A549 (cell line): ENCODE measurements around the gene PEA15. TPM values are rescaled to one million over a fixed set of nuclear protein-coding genes. Genes with fewer than 3 reads are reported as not detected.

Source experiments
- ATAC-seq, 2 experiments: fragments of 200-7000 bp in 1 of 2; fragments of >200 bp in 1 of 2; cut with Nextera tagmentation in 1 of 2; cut with Tn5 transposase in 1 of 2; 3 replicates each; pipeline versions ENCODE4 v1.8.0 to v1.9.1; 2018 to 2020; ENCODE audit warnings: mild to moderate bottlenecking in 1 of 2, moderate library complexity in 1 of 2
- CTCF ChIA-PET: fragments of 300-600 bp; sonication (Branson Sonifier 250); formaldehyde crosslinking; extraction: SDS; loops from one replicate; lab custom pipeline; 2021; ENCODE audit warnings: antibody characterized with exemption, inconsistent platforms; lab: Yijun Ruan, JAX
- POLR2A ChIA-PET: fragments of 350-600 bp; formaldehyde crosslinking; extraction: SDS; loops from one replicate; lab custom pipeline; 2021; ENCODE audit warnings: antibody characterized with exemption, inconsistent platforms; lab: Yijun Ruan, JAX
- DNase-seq, 2 experiments: peaks; one replicate each; pipeline versions ENCODE4 v3.0.0 to v3.0.0-alpha.2; 2011 to 2016; ENCODE audit warnings: low read depth in 1 of 2, low spot score in 1 of 2
- FAIRE-seq: peaks from 2 replicates; lab custom pipeline; 2011; peaks lifted over from hg19 to GRCh38; lab: Jason Lieb, UNC
- H3K27ac ChIP-seq, 2 experiments: fragments of >200 bp; sonication (Bioruptor Twin); formaldehyde crosslinking; 3 replicates each; pipeline ENCODE4 v1.5.1; 2016 to 2017
- H3K4me1 ChIP-seq: fragments of >200 bp; sonication (Bioruptor Twin); formaldehyde crosslinking; 3 replicates; pipeline ENCODE4 v1.6.1; 2016
- H3K4me2 ChIP-seq: fragments of >200 bp; sonication (Bioruptor Twin); formaldehyde crosslinking; 3 replicates; pipeline ENCODE4 v1.6.1; 2016
- H3K4me3 ChIP-seq: fragments of >200 bp; sonication (Bioruptor Twin); formaldehyde crosslinking; 3 replicates; pipeline ENCODE4 v1.5.1; 2016
- H3K9me3 ChIP-seq: fragments of >200 bp; sonication (Bioruptor Twin); formaldehyde crosslinking; 3 replicates; pipeline ENCODE4 v1.6.1; 2016
- CBX2 ChIP-seq: fragments of 200-600 bp; sonication (generic); IDR thresholded peaks from 2 replicates; pipeline ENCODE4 v1.6.1; 2016; ENCODE audit warnings: low read depth, mild to moderate bottlenecking, borderline replicate concordance
- CEBPB ChIP-seq, 2 experiments: fragments of >200 bp in 1 of 2; sonication (Bioruptor Twin) in 1 of 2; formaldehyde crosslinking in 1 of 2; IDR thresholded peaks; 2 replicates each; pipeline ENCODE4 v1.6.1; 2012 to 2016
- CHD4 ChIP-seq: fragments of 200-600 bp; sonication (generic); IDR thresholded peaks from 2 replicates; pipeline ENCODE4 v1.6.1; 2016; ENCODE audit warnings: antibody characterized with exemption, mild to moderate bottlenecking, borderline replicate concordance
- EHMT2 ChIP-seq: fragments of 200-600 bp; sonication (generic); IDR thresholded peaks from 2 replicates; pipeline ENCODE4 v1.6.1; 2016; ENCODE audit warnings: antibody characterized with exemption, low read depth, mild to moderate bottlenecking, moderate library complexity
- ESRRA ChIP-seq: fragments of 150-350 bp; IDR thresholded peaks from 2 replicates; pipeline ENCODE4 v1.6.1; 2014; ENCODE audit warnings: mild to moderate bottlenecking, low read length, borderline replicate concordance
- GATA3 ChIP-seq: IDR thresholded peaks from 2 replicates; pipeline ENCODE4 v1.6.1; 2012; ENCODE audit warnings: borderline replicate concordance
- HOXB5 ChIP-seq: fragments of 250-450 bp; sonication (Bioruptor Pico); IDR thresholded peaks from 2 replicates; pipeline ENCODE4 v1.5.0; 2020; ENCODE audit warnings: mild to moderate bottlenecking, moderate library complexity
- JUN ChIP-seq, 2 experiments: fragments of >200 bp; sonication (Bioruptor Twin); formaldehyde crosslinking; IDR thresholded peaks; 2 replicates in 1 of 2; 3 replicates in 1 of 2; pipeline ENCODE4 v1.6.1; 2016 to 2017
- MAZ ChIP-seq: fragments of 150-350 bp; IDR thresholded peaks from 2 replicates; pipeline ENCODE4 v1.6.1; 2014; ENCODE audit warnings: antibody characterized with exemption, low read depth, low read length, borderline replicate concordance
- MYC ChIP-seq: IDR thresholded peaks from 2 replicates; pipeline ENCODE4 v1.6.1; 2012; ENCODE audit warnings: mild to moderate bottlenecking, inconsistent platforms, low read length, improper control_type of control experiment, borderline replicate concordance
- NFE2L2 ChIP-seq: fragments of 150-350 bp; conservative IDR thresholded peaks from 2 replicates; pipeline ENCODE4 v1.6.1; 2014; ENCODE audit warnings: low read length
- NPAS2 ChIP-seq: fragments of 250-450 bp; sonication (Bioruptor Pico); IDR thresholded peaks from 2 replicates; pipeline ENCODE4 v1.8.0; 2022; ENCODE audit warnings: mild to moderate bottlenecking, moderate library complexity, borderline replicate concordance
- NR3C1 ChIP-seq: fragments of >200 bp; sonication (Bioruptor Twin); formaldehyde crosslinking; IDR thresholded peaks from 3 replicates; pipeline ENCODE4 v1.6.1; 2017
- RARB ChIP-seq: fragments of 250-450 bp; sonication (Bioruptor Pico); IDR thresholded peaks from 2 replicates; pipeline ENCODE4 v1.8.0; 2021; ENCODE audit warnings: mild to moderate bottlenecking, moderate library complexity
- RFX5 ChIP-seq: fragments of 450-650 bp; IDR thresholded peaks from 2 replicates; pipeline ENCODE4 v1.7.1; 2014; ENCODE audit warnings: antibody characterized with exemption, mild to moderate bottlenecking, moderate library complexity
- TFCP2L1 ChIP-seq: fragments of 250-450 bp; sonication (Bioruptor Pico); IDR thresholded peaks from 2 replicates; pipeline ENCODE4 v1.5.0; 2021; ENCODE audit warnings: mild to moderate bottlenecking
- TP53 ChIP-seq: fragments of 250-450 bp; sonication (Bioruptor Pico); IDR thresholded peaks from 2 replicates; pipeline ENCODE4 v1.5.0; 2021; ENCODE audit warnings: mild to moderate bottlenecking, moderate library complexity
- WGBS: methylation state at CpG from one replicate; pipeline ENCODE4 v1.1.6; 2017; ENCODE audit errors: missing lambda C conversion rate; 5-methylcytosine and 5-hydroxymethylcytosine counted together
- polyA plus RNA-seq, 4 experiments: library from polyadenylated mRNA; depleted of rRNA in 3 of 4; stranded (reverse); fragments of >200 nt; fragmentation: RNase III in 1 of 4; extraction: RNeasy Plus Mini Kit Qiagen cat#74134 plus additional on column Dnase treatment in 1 of 4; gene quantifications; 2 replicates in 3 of 4; 3 replicates in 1 of 4; pipeline ENCODE4 v1.2.3, GENCODE V29; 2011 to 2017
- TF ChIP-seq, protein P1 (sequence below): fragments of 200-600 bp; sonication (generic); IDR thresholded peaks from 2 replicates; pipeline ENCODE4 v1.6.1; 2016; ENCODE audit warnings: antibody characterized with exemption, mild to moderate bottlenecking, moderate library complexity
- TF ChIP-seq, protein P2 (sequence below): fragments of 250-450 bp; sonication (Bioruptor Pico); IDR thresholded peaks from 2 replicates; pipeline ENCODE4 v1.5.0; 2020; ENCODE audit warnings: low read depth, mild to moderate bottlenecking, moderate library complexity
- TF ChIP-seq, protein P3 (sequence below): IDR thresholded peaks from 2 replicates; pipeline ENCODE4 v1.6.1; 2012
- TF ChIP-seq, protein P4 (sequence below): fragments of 450-650 bp; IDR thresholded peaks from 2 replicates; pipeline ENCODE4 v1.6.1; 2014; ENCODE audit warnings: antibody characterized with exemption
- TF ChIP-seq, protein P5 (sequence below): fragments of >200 bp; sonication (Bioruptor Twin); formaldehyde crosslinking; IDR thresholded peaks from 3 replicates; pipeline ENCODE4 v1.5.1; 2016

PEA15 gene
- polyA plus RNA-seq, 2 of the 4 experiments (the other 2 are of a cell fraction): 115 to 136 TPM

DNA sequence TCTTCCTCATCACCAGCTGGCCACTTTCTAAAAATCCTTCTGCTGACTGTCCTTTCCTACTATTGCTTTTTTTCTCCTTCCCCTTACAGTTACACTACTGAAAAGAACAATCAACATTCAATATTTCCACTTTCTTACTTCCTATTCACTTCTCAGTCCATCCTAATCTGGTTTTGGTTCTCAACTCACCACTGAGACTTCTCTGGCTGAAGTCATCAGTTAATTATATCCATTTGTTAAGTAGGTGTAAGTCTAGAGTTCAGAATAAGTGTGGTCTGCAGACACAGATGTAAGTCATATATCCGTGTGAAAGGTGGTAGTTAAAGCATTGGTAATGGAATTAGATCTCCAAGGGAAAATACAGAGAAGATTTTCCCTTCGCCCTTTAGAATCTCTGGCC, 21.4 kb downstream of the PEA15 start (continued):
- TF ChIP-seq, protein P1, sequence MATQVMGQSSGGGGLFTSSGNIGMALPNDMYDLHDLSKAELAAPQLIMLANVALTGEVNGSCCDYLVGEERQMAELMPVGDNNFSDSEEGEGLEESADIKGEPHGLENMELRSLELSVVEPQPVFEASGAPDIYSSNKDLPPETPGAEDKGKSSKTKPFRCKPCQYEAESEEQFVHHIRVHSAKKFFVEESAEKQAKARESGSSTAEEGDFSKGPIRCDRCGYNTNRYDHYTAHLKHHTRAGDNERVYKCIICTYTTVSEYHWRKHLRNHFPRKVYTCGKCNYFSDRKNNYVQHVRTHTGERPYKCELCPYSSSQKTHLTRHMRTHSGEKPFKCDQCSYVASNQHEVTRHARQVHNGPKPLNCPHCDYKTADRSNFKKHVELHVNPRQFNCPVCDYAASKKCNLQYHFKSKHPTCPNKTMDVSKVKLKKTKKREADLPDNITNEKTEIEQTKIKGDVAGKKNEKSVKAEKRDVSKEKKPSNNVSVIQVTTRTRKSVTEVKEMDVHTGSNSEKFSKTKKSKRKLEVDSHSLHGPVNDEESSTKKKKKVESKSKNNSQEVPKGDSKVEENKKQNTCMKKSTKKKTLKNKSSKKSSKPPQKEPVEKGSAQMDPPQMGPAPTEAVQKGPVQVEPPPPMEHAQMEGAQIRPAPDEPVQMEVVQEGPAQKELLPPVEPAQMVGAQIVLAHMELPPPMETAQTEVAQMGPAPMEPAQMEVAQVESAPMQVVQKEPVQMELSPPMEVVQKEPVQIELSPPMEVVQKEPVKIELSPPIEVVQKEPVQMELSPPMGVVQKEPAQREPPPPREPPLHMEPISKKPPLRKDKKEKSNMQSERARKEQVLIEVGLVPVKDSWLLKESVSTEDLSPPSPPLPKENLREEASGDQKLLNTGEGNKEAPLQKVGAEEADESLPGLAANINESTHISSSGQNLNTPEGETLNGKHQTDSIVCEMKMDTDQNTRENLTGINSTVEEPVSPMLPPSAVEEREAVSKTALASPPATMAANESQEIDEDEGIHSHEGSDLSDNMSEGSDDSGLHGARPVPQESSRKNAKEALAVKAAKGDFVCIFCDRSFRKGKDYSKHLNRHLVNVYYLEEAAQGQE: no peak
- TF ChIP-seq NPAS2: no peak
- TF ChIP-seq, protein P2, sequence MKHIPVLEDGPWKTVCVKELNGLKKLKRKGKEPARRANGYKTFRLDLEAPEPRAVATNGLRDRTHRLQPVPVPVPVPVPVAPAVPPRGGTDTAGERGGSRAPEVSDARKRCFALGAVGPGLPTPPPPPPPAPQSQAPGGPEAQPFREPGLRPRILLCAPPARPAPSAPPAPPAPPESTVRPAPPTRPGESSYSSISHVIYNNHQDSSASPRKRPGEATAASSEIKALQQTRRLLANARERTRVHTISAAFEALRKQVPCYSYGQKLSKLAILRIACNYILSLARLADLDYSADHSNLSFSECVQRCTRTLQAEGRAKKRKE (CRISPR knock-in tag): no peak
- TF ChIP-seq RFX5: no peak
- TF ChIP-seq TFCP2L1 (CRISPR knock-in tag): no peak
- no peak for TF ChIP-seq NFE2L2
- no peak for TF ChIP-seq NR3C1
- TF ChIP-seq, protein P3, sequence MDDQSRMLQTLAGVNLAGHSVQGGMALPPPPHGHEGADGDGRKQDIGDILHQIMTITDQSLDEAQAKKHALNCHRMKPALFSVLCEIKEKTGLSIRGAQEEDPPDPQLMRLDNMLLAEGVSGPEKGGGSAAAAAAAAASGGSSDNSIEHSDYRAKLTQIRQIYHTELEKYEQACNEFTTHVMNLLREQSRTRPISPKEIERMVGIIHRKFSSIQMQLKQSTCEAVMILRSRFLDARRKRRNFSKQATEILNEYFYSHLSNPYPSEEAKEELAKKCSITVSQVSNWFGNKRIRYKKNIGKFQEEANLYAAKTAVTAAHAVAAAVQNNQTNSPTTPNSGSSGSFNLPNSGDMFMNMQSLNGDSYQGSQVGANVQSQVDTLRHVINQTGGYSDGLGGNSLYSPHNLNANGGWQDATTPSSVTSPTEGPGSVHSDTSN: no peak
- TF ChIP-seq, all 56 proteins: peak for 0

DNA sequence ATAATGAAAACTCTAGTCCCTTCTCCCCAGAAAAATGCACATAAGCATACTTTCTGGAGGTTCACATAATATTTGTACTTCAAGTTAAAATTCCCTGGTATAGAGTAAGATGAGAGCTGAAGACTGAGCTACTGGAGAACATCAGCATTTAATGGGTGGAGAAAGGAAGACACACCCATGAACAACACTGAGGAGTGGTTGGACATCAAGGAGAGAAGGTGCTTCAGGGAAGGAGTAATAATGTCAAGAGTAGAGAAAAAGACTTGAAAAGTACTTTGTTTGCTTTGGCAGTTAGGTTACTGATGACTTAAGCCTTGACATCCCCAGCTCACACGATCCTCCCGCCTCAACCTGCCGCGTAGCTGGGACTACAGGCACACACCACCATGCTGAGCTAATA, 21.9 kb downstream of the PEA15 start:
- no peak for DNase-seq
- Histone ChIP-seq H3K4me3 (no peak overlapping the region), H3K4me1 (no peaks in the 10 kb centered on the region), H3K4me2 (no peak overlapping the region), H3K9me3 (no peaks in the 10 kb centered on the region), H3K27ac (no peak overlapping the region)
- ATAC-seq: no peak
- POLR2A ChIA-PET: interaction anchor here (0.9 kb wide), 1 partner anchor 35 kb away, joined by 3 read pairs; the partner anchor contains the start of gene DCAF8
- CTCF ChIA-PET: interaction anchor here (0.8 to 5.4 kb wide), 7 partner anchors 17 to 141 kb away, joined by 3 to 26 read pairs (median 8); no protein-coding TSS in a partner anchor
- FAIRE-seq: no peak
- 91% methylated on average over 4 of the region's 4 CpGs for WGBS
- TF ChIP-seq, protein P4, sequence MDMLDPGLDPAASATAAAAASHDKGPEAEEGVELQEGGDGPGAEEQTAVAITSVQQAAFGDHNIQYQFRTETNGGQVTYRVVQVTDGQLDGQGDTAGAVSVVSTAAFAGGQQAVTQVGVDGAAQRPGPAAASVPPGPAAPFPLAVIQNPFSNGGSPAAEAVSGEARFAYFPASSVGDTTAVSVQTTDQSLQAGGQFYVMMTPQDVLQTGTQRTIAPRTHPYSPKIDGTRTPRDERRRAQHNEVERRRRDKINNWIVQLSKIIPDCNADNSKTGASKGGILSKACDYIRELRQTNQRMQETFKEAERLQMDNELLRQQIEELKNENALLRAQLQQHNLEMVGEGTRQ: no peak
- TF ChIP-seq GATA3 (no peak), MAZ (no peak), ESRRA (no peak), JUN (IDR thresholded peaks at IDR 0.05) (no peak), CHD4 (no peak), TFCP2L1 (CRISPR knock-in tag) (no peak)
- TF ChIP-seq, protein P5, sequence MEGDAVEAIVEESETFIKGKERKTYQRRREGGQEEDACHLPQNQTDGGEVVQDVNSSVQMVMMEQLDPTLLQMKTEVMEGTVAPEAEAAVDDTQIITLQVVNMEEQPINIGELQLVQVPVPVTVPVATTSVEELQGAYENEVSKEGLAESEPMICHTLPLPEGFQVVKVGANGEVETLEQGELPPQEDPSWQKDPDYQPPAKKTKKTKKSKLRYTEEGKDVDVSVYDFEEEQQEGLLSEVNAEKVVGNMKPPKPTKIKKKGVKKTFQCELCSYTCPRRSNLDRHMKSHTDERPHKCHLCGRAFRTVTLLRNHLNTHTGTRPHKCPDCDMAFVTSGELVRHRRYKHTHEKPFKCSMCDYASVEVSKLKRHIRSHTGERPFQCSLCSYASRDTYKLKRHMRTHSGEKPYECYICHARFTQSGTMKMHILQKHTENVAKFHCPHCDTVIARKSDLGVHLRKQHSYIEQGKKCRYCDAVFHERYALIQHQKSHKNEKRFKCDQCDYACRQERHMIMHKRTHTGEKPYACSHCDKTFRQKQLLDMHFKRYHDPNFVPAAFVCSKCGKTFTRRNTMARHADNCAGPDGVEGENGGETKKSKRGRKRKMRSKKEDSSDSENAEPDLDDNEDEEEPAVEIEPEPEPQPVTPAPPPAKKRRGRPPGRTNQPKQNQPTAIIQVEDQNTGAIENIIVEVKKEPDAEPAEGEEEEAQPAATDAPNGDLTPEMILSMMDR: no peak

DNA sequence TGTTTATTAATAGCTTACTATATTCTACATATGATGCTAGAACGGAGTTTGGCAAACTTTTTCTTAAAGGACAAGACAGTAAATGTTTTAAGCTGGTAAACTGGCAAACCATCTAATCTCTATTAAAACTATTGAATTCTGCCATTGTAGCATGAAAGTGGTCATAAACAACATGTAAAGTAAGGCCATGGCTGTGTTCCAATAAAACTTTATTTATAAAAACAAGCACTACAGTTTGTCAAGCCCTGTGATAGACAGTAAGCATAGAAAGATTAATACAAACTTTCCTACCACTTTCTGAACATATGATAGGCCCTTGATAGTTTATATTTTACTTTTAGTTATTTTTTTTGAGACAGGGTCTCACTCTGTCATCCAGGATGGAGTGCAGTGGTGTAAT, 22.4 kb downstream of the PEA15 start:
- H3K4me1 ChIP-seq: no peaks in the 10 kb centered on the region
- FAIRE-seq: no peak
- no peak overlapping the region for H3K4me2 ChIP-seq
- CTCF ChIA-PET: interaction anchor here (0.7 to 5.4 kb wide), 10 partner anchors 16 to 142 kb away, joined by 3 to 26 read pairs (median 10); no protein-coding TSS in a partner anchor
- DNase-seq: no peak
- ATAC-seq: no peak
- no peaks in the 10 kb centered on the region for H3K9me3 ChIP-seq
- H3K27ac ChIP-seq: no peak overlapping the region
- whole genome bisulfite sequencing: 90% methylated on average over 1 of the region's 1 CpG
- no peak overlapping the region for H3K4me3 ChIP-seq
- POLR2A ChIA-PET: interaction anchor here (0.9 kb wide), 1 partner anchor 35 kb away, joined by 3 read pairs; the partner anchor contains the start of gene DCAF8
- TF ChIP-seq HOXB5 (CRISPR knock-in tag): no peak
- TF ChIP-seq MYC: no peak
- no peak for TF ChIP-seq CBX2
- TF ChIP-seq EHMT2: no peak
- no peak for TF ChIP-seq RARB (CRISPR knock-in tag)
- TF ChIP-seq TP53 (CRISPR knock-in tag): no peak
- no peak for TF ChIP-seq CEBPB (IDR thresholded peaks at IDR 0.05)
- TF ChIP-seq, protein P4: no peak
- TF ChIP-seq, protein P5: no peak
- no peak for TF ChIP-seq TFCP2L1 (CRISPR knock-in tag)
